NOMO-1 (cell line): Measurements from ENCODE around the gene ADCY3.
A peak's percentile ranks its signal among the peaks of the same experiment; 100 is the strongest.
"Not testable (repeated sequence)": the region's sequence is repeated elsewhere in the genome, so short reads cannot be mapped to it uniquely, and the experiment has no call there.

Experiments used
- DNase-seq, 2 experiments: peaks; one replicate each; lab custom pipeline; 2025; ENCODE audit not compliant: unreplicated experiment in 2 of 2; lab: John Stamatoyannopoulos, UW

The ADCY3 gene

GRCh38 chr2:24819442-24820174 is 100.4 kb downstream of the ADCY3 start:
- DNase-seq = no peak

GRCh38 chr2:24818721-24819167 is 101.3 kb downstream of the ADCY3 start:
- no peak for DNase-seq

GRCh38 chr2:24816884-24817283 is 103.2 kb downstream of the ADCY3 start:
- DNase-seq = no peak

DNA sequence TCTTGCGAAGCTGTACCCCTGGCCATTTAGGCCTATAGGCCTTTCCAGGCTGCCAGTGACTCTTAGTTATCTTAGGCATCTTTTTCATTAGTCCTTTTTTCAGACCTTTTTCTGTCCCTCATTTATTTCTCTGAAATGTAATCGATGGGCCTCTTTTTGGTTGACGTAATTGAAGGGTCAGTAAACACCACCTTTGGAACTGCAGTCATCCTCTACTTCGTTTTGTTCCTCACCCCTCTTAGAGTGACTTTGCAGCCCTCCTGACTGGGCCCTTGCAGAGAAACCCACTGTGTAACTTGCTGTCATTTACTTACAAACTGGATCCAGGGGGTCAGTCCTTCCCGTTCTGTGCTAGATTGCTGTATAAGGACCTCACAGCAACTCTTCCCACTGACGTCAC is 103.6 kb downstream of the ADCY3 start:
- no peak for DNase-seq

- no peak for DNase-seq
These were observed 104.9 kb downstream of the ADCY3 start for GRCh38 chr2:24815171-24815570.

DNA sequence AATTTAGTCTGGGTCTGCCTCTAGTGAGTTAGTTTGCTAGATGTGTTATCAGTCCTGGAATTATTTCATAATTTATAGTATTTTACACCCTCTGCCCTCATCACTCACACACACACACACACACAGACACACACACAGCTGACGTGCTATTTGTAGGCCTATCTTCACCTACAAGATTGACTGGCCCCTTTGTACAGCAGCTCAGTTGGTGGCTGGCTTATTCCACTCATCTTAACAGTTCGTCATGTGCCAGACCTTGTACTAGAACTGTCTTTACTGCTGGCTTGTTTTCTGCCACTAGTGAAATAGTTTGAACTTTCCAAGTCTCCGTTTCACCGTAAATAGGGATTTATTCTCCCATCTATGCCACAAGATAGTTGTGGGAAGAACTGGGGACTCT is 105.5 kb downstream of the ADCY3 start:
- DNase-seq = no peak

- no peak for DNase-seq
These were observed 106.3 kb downstream of the ADCY3 start for GRCh38 chr2:24813691-24814137.

DNA sequence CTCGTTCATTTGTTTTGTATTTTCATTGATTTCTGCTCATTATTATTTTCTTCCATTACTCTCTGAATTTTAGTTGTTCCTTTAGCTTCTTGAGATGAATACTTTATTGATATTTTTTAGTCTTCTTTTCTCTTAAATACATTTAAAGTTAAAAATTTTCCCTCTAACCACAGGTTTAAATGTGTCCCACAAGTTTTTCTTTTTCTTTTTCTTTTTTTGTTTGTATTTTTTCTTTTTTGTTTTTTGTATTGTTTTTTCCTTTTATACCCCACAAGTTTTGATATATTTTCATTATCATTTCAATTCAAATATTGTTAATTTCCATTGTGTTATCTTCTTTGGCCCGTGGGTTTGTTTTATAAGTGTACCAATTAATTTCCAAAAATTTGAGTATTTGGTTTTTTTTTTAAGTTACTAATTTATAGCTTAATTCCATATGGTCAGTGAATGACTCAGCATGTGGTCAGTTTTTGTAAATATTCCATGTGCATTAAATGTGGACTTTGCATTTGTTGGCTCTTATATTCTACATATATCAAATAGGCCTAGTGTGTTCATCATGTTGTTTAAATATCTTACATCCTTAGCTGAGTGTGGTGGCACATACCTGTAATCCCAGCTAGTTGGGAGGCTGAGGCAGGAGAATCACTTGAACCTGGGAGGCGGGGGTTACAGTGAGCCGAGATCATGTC is 110.6 kb downstream of the ADCY3 start:
- no peak for DNase-seq

DNA sequence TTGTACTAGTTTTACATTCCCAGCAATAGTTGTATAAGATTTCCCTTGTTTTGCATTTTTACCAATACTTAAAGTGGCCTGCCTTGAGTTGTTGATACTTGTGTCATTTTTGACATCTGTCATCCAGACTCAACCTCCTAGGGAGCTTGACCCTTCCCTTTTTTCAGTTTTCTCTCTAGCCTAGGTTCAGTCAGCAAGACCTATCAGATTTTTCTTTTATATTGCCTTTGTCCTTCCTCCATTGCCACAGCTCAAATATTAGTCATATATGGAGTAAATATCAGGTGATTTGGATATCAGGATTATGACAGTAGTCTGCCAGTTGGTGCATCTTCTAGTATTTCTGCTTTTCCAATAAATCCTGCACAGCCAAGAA is 113.4 kb downstream of the ADCY3 start:
- no peak for DNase-seq

- DNase-seq = not testable (repeated sequence)
These were observed 114.0 kb downstream of the ADCY3 start for GRCh38 chr2:24805811-24806660.

DNA sequence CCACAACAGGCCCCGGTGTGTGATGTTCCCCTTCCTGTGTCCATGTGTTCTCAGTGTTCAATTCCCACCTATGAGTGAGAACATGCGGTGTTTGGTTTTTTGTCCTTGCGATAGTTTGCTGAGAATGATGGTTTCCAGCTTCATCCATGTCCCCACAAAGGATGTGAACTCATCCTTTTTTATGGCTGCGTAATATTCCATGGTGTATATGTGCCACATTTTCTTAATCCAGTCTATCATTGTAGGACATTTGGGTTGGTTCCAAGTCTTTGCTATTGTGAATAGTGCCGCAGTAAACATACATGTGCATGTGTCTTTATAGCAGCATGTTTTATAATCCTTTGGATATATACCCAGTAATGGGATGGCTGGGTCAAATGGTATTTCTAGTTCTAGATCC is 119.5 kb downstream of the ADCY3 start:
- DNase-seq = not testable (repeated sequence)

DNA sequence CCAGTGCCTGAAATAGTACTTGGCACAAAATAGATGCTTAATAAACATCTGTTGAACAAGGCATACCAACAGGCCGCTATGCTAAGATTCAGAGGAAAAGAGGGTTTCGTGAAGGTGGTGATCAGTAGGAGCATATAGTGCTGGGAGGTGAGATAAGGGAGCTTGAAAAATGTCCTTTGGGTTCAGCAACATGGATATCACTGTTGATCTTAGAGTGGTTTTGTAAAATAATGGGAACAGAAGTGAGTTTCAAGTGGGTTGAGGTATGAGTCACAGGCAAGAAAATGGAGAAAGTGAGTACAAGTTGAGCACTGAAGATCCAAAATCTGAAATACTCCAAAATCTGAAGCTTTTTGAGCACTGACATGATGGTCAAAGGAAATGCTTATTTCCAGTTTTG is 122.4 kb downstream of the ADCY3 start:
- no peak for DNase-seq

GRCh38 chr2:24793761-24794435 is 126.1 kb downstream of the ADCY3 start:
- peak in 1 of 2 experiments; percentile 14 for DNase-seq

DNA sequence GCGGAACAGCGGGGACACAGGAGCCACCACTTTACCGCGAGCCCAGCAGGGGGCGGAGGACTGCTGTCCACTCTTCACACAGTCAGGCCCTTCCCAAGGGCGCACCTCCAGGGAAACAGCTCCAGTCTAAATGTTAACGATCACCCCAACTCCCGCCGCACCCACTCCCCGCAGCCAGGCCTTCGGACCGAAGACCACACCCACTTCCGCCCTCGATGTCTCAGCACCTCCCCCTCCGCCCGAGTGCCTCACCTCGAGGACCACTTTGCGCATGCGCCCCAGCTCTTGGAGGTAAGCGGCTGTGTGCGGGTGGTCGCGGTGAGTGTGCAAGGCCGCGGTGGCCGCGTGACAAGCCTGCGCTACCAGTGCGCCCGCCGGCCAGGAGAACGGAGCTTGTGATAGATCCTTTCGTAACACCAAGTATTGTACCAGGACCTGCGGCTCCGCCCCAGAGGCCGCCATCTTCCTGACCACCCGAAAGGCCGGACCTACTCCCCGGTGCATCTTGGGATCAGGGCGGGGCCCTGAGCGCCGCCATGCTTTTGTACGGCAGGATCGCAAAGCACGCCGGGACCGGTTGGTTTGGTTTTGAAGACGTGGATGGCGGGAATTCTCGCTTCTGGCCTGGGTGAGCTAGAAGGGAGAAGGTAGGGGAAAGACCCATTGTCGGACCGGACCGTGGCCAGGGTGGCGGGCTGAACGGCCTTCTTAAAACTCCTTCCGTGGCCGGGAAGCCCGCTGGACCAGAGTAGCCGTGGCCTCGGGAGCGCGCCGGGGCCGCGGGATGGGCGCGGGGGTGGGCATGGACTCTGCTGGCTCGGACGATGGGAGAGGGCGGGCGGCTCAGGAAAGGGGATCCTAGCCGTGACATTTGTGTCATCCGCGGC is 126.9 kb downstream of the ADCY3 start, which contains the start of the genes CENPO and PTRHD1:
TSS of gene CENPO (plus strand) at position 552 of the 887 bp plus-strand sequence. CDS start 495 bp downstream, outside the sequence.
TSS of gene PTRHD1 (minus strand) at position 518 of the 887 bp plus-strand sequence. CDS start at position 504, 14 bp downstream.
- DNase-seq = peak; percentile 96 to 97

DNA sequence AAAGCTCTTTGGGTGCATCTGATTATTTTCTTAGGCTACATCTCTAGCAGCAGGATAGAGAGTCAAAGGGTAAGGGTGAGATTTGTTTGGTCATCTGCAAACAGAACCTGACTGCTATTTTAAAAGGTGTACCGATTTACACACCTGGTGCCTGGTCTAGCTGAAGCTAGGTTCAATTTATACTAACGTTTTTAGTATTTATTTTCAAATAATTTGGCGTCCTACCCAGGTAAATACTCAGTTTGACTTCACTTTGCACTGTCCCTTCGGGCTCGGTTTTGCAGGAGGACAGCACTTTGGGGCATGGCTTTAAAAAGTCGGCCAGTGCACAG is 127.5 kb downstream of the ADCY3 start:
- DNase-seq = no peak

DNA sequence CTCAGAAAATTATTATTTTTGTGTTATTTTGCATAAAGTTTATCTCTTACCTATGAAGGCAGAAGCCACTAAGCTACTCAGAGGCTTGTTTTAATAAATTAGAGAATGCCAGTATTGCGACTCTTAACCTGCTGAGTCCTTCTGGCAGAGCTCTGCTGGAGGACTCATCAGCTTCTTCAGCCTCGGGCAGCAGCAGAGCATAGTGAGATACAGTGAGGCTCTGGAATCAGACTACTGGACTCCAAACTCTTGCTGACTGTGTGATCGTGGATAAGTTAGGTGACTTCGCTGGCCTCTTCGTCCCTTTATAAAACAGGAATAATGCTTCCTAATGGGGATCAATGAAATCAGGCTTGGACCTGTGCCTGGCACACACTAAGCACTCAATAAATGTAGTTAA is 128.6 kb downstream of the ADCY3 start:
- no peak for DNase-seq

- no peak for DNase-seq
These were observed 131.2 kb downstream of the ADCY3 start for GRCh38 chr2:24788816-24789215.

- no peak for DNase-seq
These were observed 132.5 kb downstream of the ADCY3 start for GRCh38 chr2:24787532-24787931.

GRCh38 chr2:24785671-24786321 is 134.2 kb downstream of the ADCY3 start:
- DNase-seq = peak; percentile 55 to 73
